SK-N-SH (cell line): ENCODE results near the gene CDK13. TPM values are rescaled to one million over a fixed set of nuclear protein-coding genes. Genes with fewer than 3 reads are reported as not detected.

ENCODE experiments used
- CTCF ChIA-PET: fragments of 300-600, 350-600 bp; formaldehyde crosslinking; extraction: SDS; loops from one replicate; lab custom pipeline; 2021; lab: Yijun Ruan, JAX
- POLR2A ChIA-PET: fragments of 350-600 bp; sonication (Branson Sonifier 250); formaldehyde crosslinking; extraction: SDS; loops from one replicate; lab custom pipeline; 2020; ENCODE audit warnings: antibody characterized with exemption, inconsistent platforms; lab: Yijun Ruan, JAX
- DNase-seq: peaks from one replicate; pipeline ENCODE4 v3.0.0; 2012
- H2AFZ ChIP-seq: fragments of 200-600 bp; sonication (generic); 2 replicates; pipeline ENCODE4 v1.8.1; 2016; ENCODE audit warnings: antibody characterized with exemption, mild to moderate bottlenecking, low read depth
- H3F3A ChIP-seq: fragments of 200-600 bp; sonication (generic); replicated peaks from 2 replicates; pipeline ENCODE3; 2016; ENCODE audit warnings: antibody characterized with exemption, mild to moderate bottlenecking; ENCODE audit not compliant: insufficient read depth
- H3K27ac ChIP-seq, 2 experiments: fragments of 200-500 bp in 1 of 2; fragments of 200-600 bp in 1 of 2; sonication (Bioruptor generic) in 1 of 2; sonication (generic), shearing (Covaris generic) in 1 of 2; 2 replicates each; pipeline versions ENCODE4 v1.5.1 to v1.6.1; 2014 to 2016; ENCODE audit warnings: low read depth in 2 of 2, inconsistent platforms in 1 of 2, low read length in 1 of 2, mild to moderate bottlenecking in 1 of 2, mixed read lengths in 1 of 2
- H3K27me3 ChIP-seq: fragments of 200-600 bp; sonication (generic), shearing (Covaris generic); 2 replicates; pipeline ENCODE4 v1.6.1; 2016; ENCODE audit warnings: mixed run types; ENCODE audit not compliant: insufficient read depth
- H3K36me3 ChIP-seq, 2 experiments: fragments of 200-500 bp in 1 of 2; fragments of 200-600 bp in 1 of 2; sonication (Bioruptor generic) in 1 of 2; sonication (generic) in 1 of 2; replicated peaks in 1 of 2; 2 replicates each; pipeline versions ENCODE3 to v1.5.1; 2014 to 2016; ENCODE audit warnings: low read length in 1 of 2, mild to moderate bottlenecking in 1 of 2; ENCODE audit not compliant: insufficient read depth in 2 of 2, control insufficient read depth in 1 of 2
- H3K4me1 ChIP-seq, 2 experiments: fragments of 200-500 bp in 1 of 2; fragments of 200-600 bp in 1 of 2; sonication (Bioruptor generic) in 1 of 2; sonication (generic), shearing (Covaris generic) in 1 of 2; 2 replicates each; pipeline versions ENCODE4 v1.5.1 to v1.6.1; 2014 to 2016; ENCODE audit warnings: low read depth in 1 of 2, low read length in 1 of 2, mixed run types in 1 of 2; ENCODE audit not compliant: insufficient read depth in 2 of 2, control insufficient read depth in 1 of 2
- H3K4me2 ChIP-seq: fragments of 200-600 bp; sonication (generic), shearing (Covaris generic); 2 replicates; pipeline ENCODE4 v1.6.1; 2017; ENCODE audit warnings: mixed run types
- H3K4me3 ChIP-seq, 2 experiments: fragments of 200-500 bp in 1 of 2; fragments of 200-600 bp in 1 of 2; sonication (Bioruptor generic) in 1 of 2; sonication (generic), shearing (Covaris generic) in 1 of 2; 2 replicates each; pipeline versions ENCODE4 v1.5.1 to v1.8.1; 2014 to 2016; ENCODE audit warnings: low read depth in 2 of 2, inconsistent platforms in 1 of 2, low read length in 1 of 2, mild to moderate bottlenecking in 1 of 2, mixed read lengths in 1 of 2, moderate library complexity in 1 of 2
- H3K79me2 ChIP-seq: fragments of 200-600 bp; sonication (generic); 2 replicates; pipeline ENCODE4 v1.8.1; 2017; ENCODE audit warnings: mild to moderate bottlenecking; ENCODE audit not compliant: insufficient read depth
- H3K9ac ChIP-seq: fragments of 200-600 bp; sonication (generic); 2 replicates; pipeline ENCODE4 v1.6.1; 2017; ENCODE audit warnings: mixed run types
- H3K9me2 ChIP-seq: fragments of 200-600 bp; sonication (generic); 2 replicates; pipeline ENCODE4 v1.6.1; 2017; ENCODE audit warnings: mixed run types
- H3K9me3 ChIP-seq: fragments of 200-600 bp; sonication (generic); 2 replicates; pipeline ENCODE4 v1.6.1; 2017; ENCODE audit warnings: mixed run types, mild to moderate bottlenecking, moderate library complexity
- H4K20me1 ChIP-seq: fragments of 200-600 bp; sonication (generic); 2 replicates; pipeline ENCODE4 v1.6.1; 2017; ENCODE audit warnings: mild to moderate bottlenecking, mixed run types; ENCODE audit not compliant: insufficient read depth
- ELF1 ChIP-seq: IDR thresholded peaks from 2 replicates; pipeline ENCODE4 v1.4.0; 2012
- EP300 ChIP-seq, 2 experiments: IDR thresholded peaks; 2 replicates each; pipeline versions ENCODE4 v1.4.0 to v1.6.1; 2012; ENCODE audit warnings: borderline replicate concordance in 1 of 2, low read depth in 1 of 2, low read length in 1 of 2
- EZH2phosphoT487 ChIP-seq: fragments of 200-600 bp; sonication (generic); IDR thresholded peaks from 2 replicates; pipeline ENCODE4 v1.6.1; 2017; ENCODE audit warnings: low read depth, mixed run types, mild to moderate bottlenecking, antibody characterized with exemption, moderate library complexity, borderline replicate concordance
- FOSL2 ChIP-seq: IDR thresholded peaks from 2 replicates; pipeline ENCODE4 v1.4.0; 2012; ENCODE audit warnings: low read depth, mild to moderate bottlenecking, moderate library complexity, borderline replicate concordance
- GATA2 ChIP-seq: sonication (generic); formaldehyde crosslinking; IDR thresholded peaks from 2 replicates; pipeline ENCODE4 v1.5.0; 2020; ENCODE audit warnings: mild to moderate bottlenecking, missing genetic modification reagents
- JUND ChIP-seq: IDR thresholded peaks from 2 replicates; pipeline ENCODE4 v1.4.0; 2012
- MEF2A ChIP-seq: IDR thresholded peaks from 2 replicates; pipeline ENCODE4 v1.4.0; 2012; ENCODE audit warnings: low read depth, borderline replicate concordance
- MXI1 ChIP-seq: IDR thresholded peaks from 2 replicates; pipeline ENCODE4 v1.6.1; 2012; ENCODE audit warnings: mild to moderate bottlenecking, low read depth, low read length, improper control_type of control experiment
- NFIC ChIP-seq: IDR thresholded peaks from 2 replicates; pipeline ENCODE4 v1.4.0; 2012; ENCODE audit warnings: borderline replicate concordance
- NRF1 ChIP-seq: IDR thresholded peaks from 2 replicates; pipeline ENCODE4 v1.6.1; 2012; ENCODE audit warnings: low read depth, mild to moderate bottlenecking, low read length
- RAD21 ChIP-seq: IDR thresholded peaks from 2 replicates; pipeline ENCODE4 v1.6.1; 2012; ENCODE audit warnings: mild to moderate bottlenecking, low read length
- RCOR1 ChIP-seq: fragments of 150-350 bp; IDR thresholded peaks from 2 replicates; pipeline ENCODE4 v1.6.1; 2017; ENCODE audit warnings: antibody characterized with exemption, low read length
- TAF1 ChIP-seq: IDR thresholded peaks from 2 replicates; pipeline ENCODE4 v1.6.1; 2012; ENCODE audit warnings: low read depth, mild to moderate bottlenecking, low read length, moderate library complexity, borderline replicate concordance
- TEAD4 ChIP-seq: IDR thresholded peaks from 2 replicates; pipeline ENCODE4 v1.4.0; 2012; ENCODE audit warnings: mild to moderate bottlenecking, borderline replicate concordance; ENCODE audit not compliant: insufficient read depth
- YY1 ChIP-seq: IDR thresholded peaks from 2 replicates; pipeline ENCODE4 v1.4.0; 2012; ENCODE audit warnings: low read depth, mild to moderate bottlenecking
- WGBS: methylation state at CpG from one replicate; pipeline ENCODE4 v1.1.6; 2017; ENCODE audit warnings: low lambda C conversion rate; 5-methylcytosine and 5-hydroxymethylcytosine counted together
- polyA plus RNA-seq, 3 experiments: library from polyadenylated mRNA; depleted of rRNA; stranded (reverse); fragments of >200 nt; gene quantifications; 2 replicates each; pipeline ENCODE4 v1.2.3, GENCODE V29; 2012
- TF ChIP-seq, protein P1 (sequence below): fragments of 150-350 bp; IDR thresholded peaks from 2 replicates; pipeline ENCODE4 v1.6.1; 2017; ENCODE audit warnings: antibody characterized with exemption, low read length, low read depth, borderline replicate concordance
- TF ChIP-seq, protein P2 (sequence below): IDR thresholded peaks from 2 replicates; pipeline ENCODE4 v1.4.0; 2012; ENCODE audit warnings: low read depth, borderline replicate concordance
- TF ChIP-seq, protein P3 (sequence below): fragments of 200-600 bp; sonication (generic); IDR thresholded peaks from 2 replicates; pipeline ENCODE4 v1.6.1; 2017; ENCODE audit warnings: antibody characterized with exemption, mild to moderate bottlenecking, moderate library complexity

The CDK13 gene
- polyA plus RNA-seq, 1 of the 3 experiments (the other 2 are of a cell fraction): 23.1 TPM

DNA sequence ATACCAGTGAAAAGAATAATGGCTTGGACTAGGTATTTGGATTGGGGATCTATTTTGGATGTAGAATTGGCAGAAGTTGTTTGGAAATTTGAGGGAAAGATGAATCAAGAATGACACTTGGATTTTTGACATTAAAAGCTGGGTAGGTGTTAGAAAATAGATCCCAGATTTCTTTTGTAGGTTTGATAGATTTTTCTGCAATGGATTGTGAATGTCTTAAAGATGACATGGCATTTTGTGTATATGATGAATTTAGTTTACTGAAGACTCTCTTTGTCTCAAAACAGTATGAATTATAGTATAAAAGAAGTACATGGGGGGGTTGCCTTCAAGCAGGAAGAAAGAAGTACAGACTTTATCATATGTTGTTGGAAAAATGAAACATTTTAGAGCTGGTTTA lies 108.6 kb downstream of the CDK13 start:
- Histone ChIP-seq H3K4me2 (no peak overlapping the region), H3K27ac (no peak overlapping the region), H3K4me3 (no peak overlapping the region), H3K79me2 (peaks cover 18% of the 10 kb centered on the region), H3F3A (peaks cover 7% of the 10 kb centered on the region), H3K9me3 (no peaks in the 10 kb centered on the region), H3K27me3 (no peaks in the 10 kb centered on the region), H3K36me3 (peaks cover 22 to 47% of the 10 kb centered on the region in 2 experiments), H3K9ac (no peak overlapping the region), H2AFZ (no peak overlapping the region), H4K20me1 (no peaks in the 10 kb centered on the region), H3K4me1 (peaks cover 0 to 3% of the 10 kb centered on the region in 2 experiments; a peak in 1 of 4 replicates), H3K9me2 (no peaks in the 10 kb centered on the region)
- no peak for DNase-seq
- TF ChIP-seq TAF1 (no peak), ELF1 (no peak), FOSL2 (no peak), EZH2phosphoT487 (no peak)
- ChIA-PET POLR2A (interaction anchor here (0.6 kb wide), 1 partner anchor 9 kb away, joined by 3 read pairs; no protein-coding TSS in a partner anchor), CTCF (interaction anchor here (1.3 to 4.4 kb wide), 3 partner anchors 77 to 162 kb away, joined by 3 to 36 read pairs (median 5); partner anchors contain the start of gene SUGCT)

DNA sequence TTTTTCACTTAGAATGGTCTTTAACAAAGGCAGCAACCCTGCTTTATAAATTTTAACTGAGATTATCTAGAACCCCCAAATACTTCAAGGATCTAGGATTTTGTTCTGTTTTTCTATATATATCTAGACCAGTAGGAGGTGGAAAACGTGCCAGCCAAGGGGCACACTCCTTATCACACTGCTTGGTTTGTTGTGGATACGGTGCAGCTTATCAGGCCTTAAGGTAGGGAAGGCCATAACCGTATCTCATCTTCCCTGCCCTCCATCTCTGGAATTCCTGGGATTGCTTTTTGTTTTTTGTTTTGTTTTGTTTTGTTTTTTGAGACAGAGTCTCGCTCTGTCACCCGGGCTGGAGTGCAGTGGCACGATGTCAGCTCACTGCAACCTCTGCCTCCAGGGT lies 109.0 kb downstream of the CDK13 start:
- Histone ChIP-seq H4K20me1 (no peaks in the 10 kb centered on the region), H3K9me2 (no peaks in the 10 kb centered on the region), H3K27ac (no peak overlapping the region), H2AFZ (no peak overlapping the region), H3K9me3 (no peaks in the 10 kb centered on the region), H3K27me3 (no peaks in the 10 kb centered on the region), H3K4me1 (peaks cover 0 to 3% of the 10 kb centered on the region in 2 experiments; a peak in 1 of 4 replicates), H3K36me3 (peaks cover 19 to 44% of the 10 kb centered on the region in 2 experiments), H3K4me3 (no peak overlapping the region), H3K79me2 (peaks cover 16% of the 10 kb centered on the region), H3F3A (peaks cover 6% of the 10 kb centered on the region), H3K9ac (no peak overlapping the region), H3K4me2 (no peak overlapping the region)
- ChIA-PET CTCF (interaction anchor here (1.3 to 4.4 kb wide), 3 partner anchors 76 to 163 kb away, joined by 3 to 36 read pairs (median 5); partner anchors contain the start of gene SUGCT), POLR2A (no interaction called here)
- 95% methylated on average over 6 of the region's 6 CpGs for WGBS
- no peak for DNase-seq
- TF ChIP-seq RCOR1 (no peak), JUND (no peak), MXI1 (no peak), EP300 (IDR thresholded peaks at IDR 0.05; ENCODE audit: borderline replicate concordance in 1 of 2, low read depth in 1 of 2, low read length in 1 of 2) (no peak), EZH2phosphoT487 (no peak), MEF2A (no peak), NFIC (no peak), TEAD4 (no peak), YY1 (no peak), RAD21 (no peak), NRF1 (no peak), TAF1 (no peak), GATA2 (CRISPR knock-in tag) (no peak)
- TF ChIP-seq, protein P1, sequence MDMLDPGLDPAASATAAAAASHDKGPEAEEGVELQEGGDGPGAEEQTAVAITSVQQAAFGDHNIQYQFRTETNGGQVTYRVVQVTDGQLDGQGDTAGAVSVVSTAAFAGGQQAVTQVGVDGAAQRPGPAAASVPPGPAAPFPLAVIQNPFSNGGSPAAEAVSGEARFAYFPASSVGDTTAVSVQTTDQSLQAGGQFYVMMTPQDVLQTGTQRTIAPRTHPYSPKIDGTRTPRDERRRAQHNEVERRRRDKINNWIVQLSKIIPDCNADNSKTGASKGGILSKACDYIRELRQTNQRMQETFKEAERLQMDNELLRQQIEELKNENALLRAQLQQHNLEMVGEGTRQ: no peak
- TF ChIP-seq, protein P2, sequence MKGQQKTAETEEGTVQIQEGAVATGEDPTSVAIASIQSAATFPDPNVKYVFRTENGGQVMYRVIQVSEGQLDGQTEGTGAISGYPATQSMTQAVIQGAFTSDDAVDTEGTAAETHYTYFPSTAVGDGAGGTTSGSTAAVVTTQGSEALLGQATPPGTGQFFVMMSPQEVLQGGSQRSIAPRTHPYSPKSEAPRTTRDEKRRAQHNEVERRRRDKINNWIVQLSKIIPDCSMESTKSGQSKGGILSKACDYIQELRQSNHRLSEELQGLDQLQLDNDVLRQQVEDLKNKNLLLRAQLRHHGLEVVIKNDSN: no peak
- TF ChIP-seq, protein P3, sequence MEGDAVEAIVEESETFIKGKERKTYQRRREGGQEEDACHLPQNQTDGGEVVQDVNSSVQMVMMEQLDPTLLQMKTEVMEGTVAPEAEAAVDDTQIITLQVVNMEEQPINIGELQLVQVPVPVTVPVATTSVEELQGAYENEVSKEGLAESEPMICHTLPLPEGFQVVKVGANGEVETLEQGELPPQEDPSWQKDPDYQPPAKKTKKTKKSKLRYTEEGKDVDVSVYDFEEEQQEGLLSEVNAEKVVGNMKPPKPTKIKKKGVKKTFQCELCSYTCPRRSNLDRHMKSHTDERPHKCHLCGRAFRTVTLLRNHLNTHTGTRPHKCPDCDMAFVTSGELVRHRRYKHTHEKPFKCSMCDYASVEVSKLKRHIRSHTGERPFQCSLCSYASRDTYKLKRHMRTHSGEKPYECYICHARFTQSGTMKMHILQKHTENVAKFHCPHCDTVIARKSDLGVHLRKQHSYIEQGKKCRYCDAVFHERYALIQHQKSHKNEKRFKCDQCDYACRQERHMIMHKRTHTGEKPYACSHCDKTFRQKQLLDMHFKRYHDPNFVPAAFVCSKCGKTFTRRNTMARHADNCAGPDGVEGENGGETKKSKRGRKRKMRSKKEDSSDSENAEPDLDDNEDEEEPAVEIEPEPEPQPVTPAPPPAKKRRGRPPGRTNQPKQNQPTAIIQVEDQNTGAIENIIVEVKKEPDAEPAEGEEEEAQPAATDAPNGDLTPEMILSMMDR: no peak
